Measurements from ENCODE around the gene DAB2IP.

DNA sequence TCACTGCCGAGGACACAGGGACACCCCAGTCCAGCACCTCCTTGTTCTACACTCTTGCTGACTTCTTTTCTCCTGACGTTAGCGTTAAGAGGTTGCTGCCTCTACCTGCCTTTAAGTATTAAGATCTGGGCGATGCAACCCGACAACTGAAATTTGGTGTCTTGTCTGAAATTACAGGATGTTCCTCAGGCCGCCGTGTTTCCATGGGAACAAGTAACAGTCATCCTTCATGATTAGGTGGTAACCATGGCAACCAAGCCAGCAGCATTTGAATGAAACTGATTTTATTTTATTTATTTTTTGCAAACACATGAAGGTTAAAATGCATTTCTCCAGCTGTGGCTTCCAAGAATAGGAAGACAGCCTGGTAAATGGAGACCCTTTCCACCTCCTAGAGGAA is 20.8 kb downstream of the DAB2IP start:
- TF ChIP-seq, protein P1, sequence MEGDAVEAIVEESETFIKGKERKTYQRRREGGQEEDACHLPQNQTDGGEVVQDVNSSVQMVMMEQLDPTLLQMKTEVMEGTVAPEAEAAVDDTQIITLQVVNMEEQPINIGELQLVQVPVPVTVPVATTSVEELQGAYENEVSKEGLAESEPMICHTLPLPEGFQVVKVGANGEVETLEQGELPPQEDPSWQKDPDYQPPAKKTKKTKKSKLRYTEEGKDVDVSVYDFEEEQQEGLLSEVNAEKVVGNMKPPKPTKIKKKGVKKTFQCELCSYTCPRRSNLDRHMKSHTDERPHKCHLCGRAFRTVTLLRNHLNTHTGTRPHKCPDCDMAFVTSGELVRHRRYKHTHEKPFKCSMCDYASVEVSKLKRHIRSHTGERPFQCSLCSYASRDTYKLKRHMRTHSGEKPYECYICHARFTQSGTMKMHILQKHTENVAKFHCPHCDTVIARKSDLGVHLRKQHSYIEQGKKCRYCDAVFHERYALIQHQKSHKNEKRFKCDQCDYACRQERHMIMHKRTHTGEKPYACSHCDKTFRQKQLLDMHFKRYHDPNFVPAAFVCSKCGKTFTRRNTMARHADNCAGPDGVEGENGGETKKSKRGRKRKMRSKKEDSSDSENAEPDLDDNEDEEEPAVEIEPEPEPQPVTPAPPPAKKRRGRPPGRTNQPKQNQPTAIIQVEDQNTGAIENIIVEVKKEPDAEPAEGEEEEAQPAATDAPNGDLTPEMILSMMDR (conservative IDR thresholded peaks at IDR 0.05; ENCODE audit: low read length): no peak
- no peak for TF ChIP-seq EZH2phosphoT487 (IDR thresholded peaks at IDR 0.05; ENCODE audit: borderline replicate concordance)
